GM12801 (cell line): ENCODE results near the gene GRB10.

Experiments used
- CTCF ChIP-seq: IDR thresholded peaks from one replicate; pipeline ENCODE4 v1.5.1; 2011; ENCODE audit warnings: control low read depth; ENCODE audit not compliant: insufficient read length; ENCODE audit errors: extremely low read depth

The GRB10 gene

GRCh38 chr7:50644114-50644513 is 138.6 kb downstream of the GRB10 start:
- no peak for TF ChIP-seq CTCF

DNA sequence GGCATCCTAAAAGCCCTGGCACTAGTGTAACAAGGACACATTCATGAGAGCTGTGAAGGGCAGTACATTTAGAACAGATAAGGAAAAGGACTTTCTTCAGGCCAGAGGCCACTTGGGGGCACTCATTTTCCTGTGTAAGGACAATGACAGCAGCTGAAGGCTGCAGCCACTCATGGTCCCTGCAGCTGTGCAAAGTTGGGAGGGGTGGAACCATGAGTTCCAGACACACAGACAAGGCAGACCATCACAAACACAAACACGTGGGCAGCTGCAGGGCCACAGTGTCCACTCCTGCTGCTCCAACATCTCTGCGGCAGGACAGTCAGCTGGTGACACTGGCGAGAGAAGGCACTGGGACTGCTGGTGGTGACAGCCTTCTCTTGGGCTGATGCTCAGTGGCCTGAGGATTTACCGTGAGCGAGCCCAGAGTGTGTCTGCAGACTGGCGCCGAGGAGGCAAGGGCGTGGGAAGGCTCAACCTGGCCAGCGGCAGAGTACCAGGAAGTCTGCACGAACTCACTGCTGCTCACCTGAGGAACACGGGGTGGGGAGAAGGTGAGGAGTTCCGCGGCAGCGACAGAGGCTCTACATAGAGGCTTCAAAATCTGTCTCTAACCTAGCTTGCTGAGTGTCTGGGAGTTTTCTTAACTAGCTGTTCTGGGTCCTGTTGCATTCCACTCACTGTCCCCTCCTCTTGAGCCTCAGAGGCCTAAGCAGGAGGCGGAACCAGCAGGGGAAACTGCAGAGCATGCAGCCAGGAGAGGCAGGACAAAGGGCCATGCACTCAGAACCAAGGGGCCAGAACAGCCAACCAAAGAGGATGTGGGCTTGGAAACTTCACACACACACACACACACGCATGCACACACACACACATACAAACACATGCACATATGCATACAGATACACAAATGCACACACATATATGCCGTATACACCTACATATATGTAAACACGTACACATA is 141.0 kb downstream of the GRB10 start:
- TF ChIP-seq CTCF, result no peak

- TF ChIP-seq CTCF, result no peak
Observed at GRCh38 chr7:50640779-50641178, 141.9 kb downstream of the GRB10 start.

DNA sequence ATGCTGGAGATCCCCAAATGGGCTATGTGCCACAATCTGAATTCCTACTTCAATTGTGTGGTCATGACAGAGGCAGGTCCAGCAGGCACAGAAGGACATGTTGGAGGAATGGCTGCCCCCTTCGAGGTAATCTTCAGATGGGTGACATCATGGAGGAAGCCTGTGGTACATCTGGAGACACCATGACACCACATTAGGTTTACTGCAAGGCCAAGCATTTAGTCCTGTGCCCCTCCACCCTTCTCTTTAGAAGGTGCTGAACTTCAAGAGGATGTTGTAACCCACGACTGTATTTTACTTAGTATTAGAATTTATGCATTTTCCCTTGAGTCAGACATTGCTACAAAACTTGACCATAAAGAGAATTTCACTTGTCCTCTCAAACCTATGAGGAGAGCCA is 142.4 kb downstream of the GRB10 start:
- no peak for TF ChIP-seq CTCF

DNA sequence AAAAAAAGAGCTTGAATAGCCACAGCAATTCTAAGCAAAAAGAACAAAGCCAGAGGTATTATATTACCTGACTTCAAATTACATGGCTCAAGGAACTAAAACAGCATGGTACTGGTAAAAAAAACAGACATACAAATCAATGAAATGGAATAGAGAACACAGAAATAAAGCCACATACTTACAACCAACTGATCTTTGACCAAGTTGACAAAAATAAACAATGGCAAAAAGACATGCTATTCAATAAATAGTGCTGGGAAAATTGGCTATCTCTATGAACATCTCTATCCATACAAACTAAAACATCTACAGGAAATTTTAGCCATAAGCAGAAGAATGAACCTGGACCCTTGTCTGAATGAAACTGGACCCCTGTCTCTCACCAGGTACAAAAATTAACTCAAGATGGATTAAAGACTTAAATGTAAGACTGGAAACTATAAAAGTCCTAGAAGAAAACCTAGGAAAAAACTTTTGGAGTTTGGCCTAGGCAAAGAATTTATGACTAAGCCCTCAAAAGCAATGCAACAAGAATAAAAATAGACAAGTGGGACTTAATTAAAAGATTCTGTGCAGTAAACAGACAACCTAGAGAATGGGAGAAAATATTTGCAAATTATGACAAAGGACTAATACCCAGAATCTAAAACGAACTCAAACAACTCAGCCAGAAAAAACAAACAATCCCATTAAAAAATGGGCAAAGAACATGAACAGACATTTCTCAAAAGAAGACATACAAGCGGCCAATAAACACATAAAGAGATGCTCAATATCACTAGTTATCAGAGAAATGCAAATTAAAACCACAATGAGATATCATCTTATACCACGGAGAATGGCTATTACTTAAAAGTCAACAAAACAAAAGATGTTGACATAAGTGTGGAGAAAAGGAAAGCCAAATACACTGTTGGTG is 144.7 kb downstream of the GRB10 start:
- no peak for TF ChIP-seq CTCF

- TF ChIP-seq CTCF, result no peak
Observed at GRCh38 chr7:50634378-50634777, 148.3 kb downstream of the GRB10 start.

DNA sequence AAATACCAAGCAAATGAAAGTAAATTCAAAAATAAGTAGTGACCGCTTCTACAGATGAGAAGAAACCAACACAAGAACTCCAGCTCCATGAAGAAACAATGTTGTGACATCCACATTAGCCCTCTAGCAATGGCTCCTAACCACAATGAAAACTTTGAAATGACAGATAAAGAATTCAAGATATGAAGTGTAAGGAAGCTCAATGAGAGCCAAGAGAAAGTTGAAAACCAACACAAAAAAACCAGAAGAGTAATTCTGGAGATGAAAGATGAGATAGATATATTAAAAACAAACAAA is 149.3 kb downstream of the GRB10 start:
- TF ChIP-seq CTCF, result no peak
